Neural progenitor cell (in vitro differentiated cells): ENCODE measurements around the gene ASCL3. TPM values are rescaled to one million over a fixed set of nuclear protein-coding genes. Genes with fewer than 3 reads are reported as not detected.

Source experiments
- DNase-seq: peaks from one replicate; pipeline ENCODE4 v3.0.0-alpha.2; 2016; ENCODE audit warnings: low spot score
- H2AFZ ChIP-seq: fragments of 200-600 bp; sonication (generic); replicated peaks from 2 replicates; pipeline ENCODE4 v1.6.1; 2016; ENCODE audit warnings: antibody characterized with exemption
- H3F3A ChIP-seq: fragments of 200-600 bp; sonication (generic); 2 replicates; pipeline ENCODE4 v1.6.1; 2016; ENCODE audit warnings: antibody characterized with exemption, low read depth
- H3K27ac ChIP-seq: fragments of 200-600 bp; sonication (generic); 2 replicates; pipeline ENCODE4 v1.5.1; 2016; ENCODE audit warnings: mild to moderate bottlenecking
- H3K27me3 ChIP-seq: fragments of 200-600 bp; sonication (generic); 2 replicates; pipeline ENCODE4 v1.6.1; 2016; ENCODE audit warnings: mild to moderate bottlenecking, moderate library complexity
- H3K36me3 ChIP-seq: fragments of 200-600 bp; sonication (generic); 2 replicates; pipeline ENCODE4 v1.5.1; 2016
- H3K4me1 ChIP-seq: fragments of 200-600 bp; sonication (generic); 2 replicates; pipeline ENCODE4 v1.6.1; 2016; ENCODE audit warnings: mixed run types
- H3K4me2 ChIP-seq: fragments of 200-600 bp; sonication (generic); 2 replicates; pipeline ENCODE4 v1.6.1; 2016
- H3K4me3 ChIP-seq: fragments of 200-600 bp; sonication (generic); 2 replicates; pipeline ENCODE4 v1.5.1; 2016
- H3K79me2 ChIP-seq: fragments of 200-600 bp; sonication (generic); 2 replicates; pipeline ENCODE4 v1.6.1; 2016; ENCODE audit warnings: low read depth
- H3K9ac ChIP-seq: fragments of 200-600 bp; sonication (generic); 2 replicates; pipeline ENCODE4 v1.6.1; 2016
- H3K9me3 ChIP-seq: fragments of 200-600 bp; sonication (generic); 2 replicates; pipeline ENCODE4 v1.5.1; 2016; ENCODE audit warnings: low read depth
- H4K20me1 ChIP-seq: fragments of 200-600 bp; sonication (generic); 2 replicates; pipeline ENCODE4 v1.6.1; 2016; ENCODE audit warnings: low read depth
- H3K27ac Mint-ChIP-seq: 3 replicates; pipeline ENCODE4 v1.8.0; 2021; ENCODE audit warnings: mixed read lengths
- H3K27me3 Mint-ChIP-seq: 2 replicates; pipeline ENCODE4 v1.8.0; 2022; ENCODE audit warnings: low read depth, mild to moderate bottlenecking, inconsistent platforms, moderate library complexity, mixed read lengths; ENCODE audit not compliant: insufficient read depth
- H3K36me3 Mint-ChIP-seq: 3 replicates; pipeline ENCODE4 v1.8.0; 2021; ENCODE audit warnings: mixed read lengths
- H3K4me1 Mint-ChIP-seq: 3 replicates; pipeline ENCODE4 v1.8.0; 2021; ENCODE audit warnings: mixed read lengths
- H3K4me3 Mint-ChIP-seq: 3 replicates; pipeline ENCODE4 v1.8.0; 2021; ENCODE audit warnings: mild to moderate bottlenecking, moderate library complexity, mixed read lengths
- H3K9me3 Mint-ChIP-seq: 3 replicates; pipeline ENCODE4 v1.8.0; 2020; ENCODE audit warnings: mixed read lengths
- CTCF ChIP-seq: fragments of 200-600 bp; sonication (generic); IDR thresholded peaks from 2 replicates; pipeline ENCODE4 v1.5.1; 2017; ENCODE audit warnings: antibody characterized with exemption, mild to moderate bottlenecking
- EZH2 ChIP-seq: fragments of 200-600 bp; sonication (generic); IDR thresholded peaks from 2 replicates; pipeline ENCODE4 v1.6.1; 2017; ENCODE audit warnings: antibody characterized with exemption, mild to moderate bottlenecking, moderate library complexity
- EZH2phosphoT487 ChIP-seq: fragments of 200-600 bp; sonication (generic); IDR thresholded peaks from 2 replicates; pipeline ENCODE4 v1.6.1; 2017; ENCODE audit warnings: antibody characterized with exemption
- total RNA-seq: library from RNA; depleted of rRNA; stranded (reverse); fragments of >200 nt; gene quantifications from 2 replicates; pipeline ENCODE4 v1.2.3, GENCODE V29; 2015; ENCODE audit warnings: low replicate concordance

ASCL3 gene
- total RNA-seq, 1 donor from 2014 or later = not detected

- H3K27me3 Mint-ChIP-seq = no peaks in the 10 kb centered on the region
- TF ChIP-seq EZH2 (no peak), CTCF (no peak), EZH2phosphoT487 (no peak)
- no peak overlapping the region for H3K9ac ChIP-seq
- no peak overlapping the region for H3K4me3 Mint-ChIP-seq
- no peaks in the 10 kb centered on the region for H3K36me3 ChIP-seq
- H3K9me3 Mint-ChIP-seq = no peaks in the 10 kb centered on the region
- no peak overlapping the region for H2AFZ ChIP-seq
- H3F3A ChIP-seq = no peaks in the 10 kb centered on the region
- no peak overlapping the region for H3K4me2 ChIP-seq
- no peaks in the 10 kb centered on the region for H3K79me2 ChIP-seq
- H3K36me3 Mint-ChIP-seq = peaks cover 2% of the 10 kb centered on the region
- H4K20me1 ChIP-seq = no peaks in the 10 kb centered on the region
- no peak overlapping the region for H3K27ac ChIP-seq
- peak overlapping the region; percentile 76 for H3K27ac Mint-ChIP-seq
- H3K4me1 ChIP-seq = peaks cover 6% of the 10 kb centered on the region
- no peaks in the 10 kb centered on the region for H3K27me3 ChIP-seq
- DNase-seq = no peak
- H3K9me3 ChIP-seq = no peaks in the 10 kb centered on the region
- H3K4me3 ChIP-seq = no peak overlapping the region
- H3K4me1 Mint-ChIP-seq = peaks cover 19% of the 10 kb centered on the region
Observed at GRCh38 chr11:8930456-8931175, 12.2 kb downstream of the ASCL3 start.

- Histone ChIP-seq H4K20me1 (no peaks in the 10 kb centered on the region), H3F3A (no peaks in the 10 kb centered on the region), H3K79me2 (no peaks in the 10 kb centered on the region), H3K36me3 (no peaks in the 10 kb centered on the region), H3K27ac (no peak overlapping the region), H3K4me1 (no peaks in the 10 kb centered on the region), H3K4me2 (no peak overlapping the region), H2AFZ (no peak overlapping the region), H3K4me3 (no peak overlapping the region), H3K27me3 (no peaks in the 10 kb centered on the region), H3K9me3 (no peaks in the 10 kb centered on the region), H3K9ac (no peak overlapping the region)
- no peaks in the 10 kb centered on the region for H3K9me3 Mint-ChIP-seq
- no peaks in the 10 kb centered on the region for H3K27me3 Mint-ChIP-seq
- H3K36me3 Mint-ChIP-seq = peaks cover 6% of the 10 kb centered on the region
- H3K27ac Mint-ChIP-seq = no peak overlapping the region
- H3K4me1 Mint-ChIP-seq = peaks cover 7% of the 10 kb centered on the region
- no peak overlapping the region for H3K4me3 Mint-ChIP-seq
- no peak for DNase-seq
- TF ChIP-seq EZH2 = no peak
- TF ChIP-seq CTCF = no peak
- no peak for TF ChIP-seq EZH2phosphoT487
Observed at GRCh38 chr11:8928981-8929615, 13.7 kb downstream of the ASCL3 start.

- H3K27me3 Mint-ChIP-seq = no peaks in the 10 kb centered on the region
- no peak for DNase-seq
- Histone ChIP-seq H3K4me1 (no peaks in the 10 kb centered on the region), H3F3A (no peaks in the 10 kb centered on the region), H2AFZ (no peak overlapping the region), H3K79me2 (no peaks in the 10 kb centered on the region), H3K9ac (no peak overlapping the region), H3K27ac (no peak overlapping the region), H3K4me3 (no peak overlapping the region), H4K20me1 (no peaks in the 10 kb centered on the region), H3K9me3 (no peaks in the 10 kb centered on the region), H3K4me2 (no peak overlapping the region), H3K36me3 (no peaks in the 10 kb centered on the region), H3K27me3 (no peaks in the 10 kb centered on the region)
- H3K4me1 Mint-ChIP-seq = peaks cover 7% of the 10 kb centered on the region
- H3K36me3 Mint-ChIP-seq = peaks cover 6% of the 10 kb centered on the region
- no peak overlapping the region for H3K4me3 Mint-ChIP-seq
- TF ChIP-seq EZH2phosphoT487 = no peak
- no peak for TF ChIP-seq CTCF
- no peaks in the 10 kb centered on the region for H3K9me3 Mint-ChIP-seq
- peak overlapping the region; percentile 60 for H3K27ac Mint-ChIP-seq
Observed at GRCh38 chr11:8928205-8928604, 14.6 kb downstream of the ASCL3 start.
